NCI-H2196 (cell line): ENCODE results near the gene USHBP1.
A peak's percentile ranks its signal among the peaks of the same experiment; 100 is the strongest.

Experiments used
- DNase-seq: peaks from one replicate; lab custom pipeline; 2025; ENCODE audit not compliant: unreplicated experiment; lab: John Stamatoyannopoulos, UW

The USHBP1 gene

GRCh38 chr19:17240826-17241399, 23.6 kb downstream of the USHBP1 start:
- no peak for DNase-seq

- no peak for DNase-seq
Observed at GRCh38 chr19:17240062-17240752, 24.3 kb downstream of the USHBP1 start.

GRCh38 chr19:17237747-17238706, 26.5 kb downstream of the USHBP1 start:
- DNase-seq: no peak

GRCh38 chr19:17236811-17237543, 27.6 kb downstream of the USHBP1 start:
- no peak for DNase-seq

GRCh38 chr19:17235971-17236777, 28.4 kb downstream of the USHBP1 start:
- DNase-seq: peak; percentile 69

- DNase-seq: peak; percentile 69
Observed at GRCh38 chr19:17235300-17235970, 29.1 kb downstream of the USHBP1 start.

- peak; percentile 70 for DNase-seq
Observed at GRCh38 chr19:17234911-17235299, 29.6 kb downstream of the USHBP1 start.

GRCh38 chr19:17232258-17232657, 32.3 kb downstream of the USHBP1 start:
- no peak for DNase-seq

GRCh38 chr19:17229890-17230289, 34.7 kb downstream of the USHBP1 start:
- no peak for DNase-seq

- no peak for DNase-seq
Observed at GRCh38 chr19:17227798-17228367, 36.7 kb downstream of the USHBP1 start.

- peak; percentile 98 for DNase-seq
Observed at GRCh38 chr19:17226002-17226933, 38.3 kb downstream of the USHBP1 start, which contains the start of gene OCEL1. Gene OCEL1, plus strand, starts transcription at chr19:17226226. Its CDS starts 22 bp downstream, at chr19:17226248.

- DNase-seq: no peak
Observed at GRCh38 chr19:17225053-17225452, 39.5 kb downstream of the USHBP1 start.

- no peak for DNase-seq
Observed at GRCh38 chr19:17220207-17220758, 44.3 kb downstream of the USHBP1 start.

- DNase-seq: no peak
Observed at GRCh38 chr19:17219286-17219685, 45.3 kb downstream of the USHBP1 start.

- DNase-seq: no peak
Observed at GRCh38 chr19:17216058-17216670, 48.4 kb downstream of the USHBP1 start.

- peak; percentile 89 for DNase-seq
Observed at GRCh38 chr19:17215127-17215971, 49.2 kb downstream of the USHBP1 start, which contains the start of gene USE1. Gene USE1, plus strand, starts transcription at chr19:17215357. Its CDS starts 49 bp downstream, at chr19:17215406.
